ENCODE measurements around the gene TFE3.
"Not testable (repeated sequence)": the region's sequence is repeated elsewhere in the genome, so short reads cannot be mapped to it uniquely, and the experiment has no call there.

Gene TFE3

DNA sequence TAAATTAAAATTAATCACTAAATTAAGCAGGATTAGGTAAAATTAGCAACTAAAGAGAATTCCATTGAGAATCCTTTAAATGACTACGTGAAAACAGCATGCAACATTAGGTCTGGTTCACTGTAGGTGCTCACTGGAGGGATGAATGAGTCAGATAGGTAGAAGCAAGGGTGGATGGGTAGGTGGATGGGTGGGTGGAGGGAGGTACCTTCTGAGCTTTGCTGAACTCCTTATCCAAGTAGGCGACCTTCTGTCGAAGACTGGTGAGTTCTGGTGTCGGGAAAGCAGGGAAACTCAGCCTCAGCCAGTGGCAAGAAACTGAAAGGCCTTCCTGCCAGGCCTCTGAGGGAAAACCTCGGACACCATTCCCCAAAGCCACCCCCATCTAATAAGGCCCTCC lies 44.1 kb downstream of the TFE3 start:
- no peak for DNase-seq

- DNase-seq, result no peak
Observed at GRCh38 chrX:48998391-48998790, 44.8 kb downstream of the TFE3 start.

- DNase-seq, result no peak
Observed at GRCh38 chrX:48997865-48998264, 45.3 kb downstream of the TFE3 start.

- DNase-seq, result no peak
Observed at GRCh38 chrX:48997455-48997854, 45.7 kb downstream of the TFE3 start.

DNA sequence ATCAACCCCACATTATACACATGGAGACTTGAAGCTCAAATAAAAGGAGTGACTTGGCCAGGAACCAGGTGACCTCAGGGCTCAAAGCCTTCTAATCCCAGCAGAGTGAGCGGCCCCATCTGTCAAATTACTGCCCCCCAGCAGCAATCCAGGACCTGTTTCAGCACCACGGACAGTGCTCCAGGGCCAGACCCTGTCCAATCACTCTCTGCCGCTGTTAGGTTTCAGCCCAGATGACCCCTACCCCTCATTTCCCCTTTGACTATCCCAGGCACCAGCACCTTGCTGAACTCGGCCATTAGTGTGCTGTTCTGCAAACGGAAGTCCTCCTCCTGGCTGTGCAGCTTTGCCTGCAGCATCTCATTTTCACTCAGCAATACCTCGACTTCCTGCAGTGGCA lies 46.2 kb downstream of the TFE3 start:
- DNase-seq, result no peak

- DNase-seq, result no peak
Observed at GRCh38 chrX:48992341-48992740, 50.8 kb downstream of the TFE3 start.

- no peak for DNase-seq
Observed at GRCh38 chrX:48989483-48989882, 53.7 kb downstream of the TFE3 start.

DNA sequence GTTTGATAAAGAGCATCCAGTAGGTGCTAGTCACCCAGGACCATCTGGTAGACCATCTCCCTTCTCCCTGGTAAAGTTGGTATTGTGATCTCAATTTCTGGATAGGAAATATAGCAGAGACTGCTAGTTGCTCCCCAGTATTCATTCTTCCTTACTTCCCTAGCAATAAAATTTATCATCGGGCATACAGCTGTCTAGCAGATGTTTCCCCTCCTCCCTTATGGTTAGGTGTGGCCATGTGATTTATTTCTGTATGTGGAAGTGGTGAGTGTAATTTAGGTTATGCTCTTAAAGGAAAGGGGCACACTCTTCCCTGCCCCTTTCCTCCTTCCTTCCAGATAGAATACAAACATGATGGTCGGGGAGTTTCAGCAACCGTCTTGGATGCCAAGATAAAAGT lies 59.3 kb downstream of the TFE3 start:
- no peak for DNase-seq

DNA sequence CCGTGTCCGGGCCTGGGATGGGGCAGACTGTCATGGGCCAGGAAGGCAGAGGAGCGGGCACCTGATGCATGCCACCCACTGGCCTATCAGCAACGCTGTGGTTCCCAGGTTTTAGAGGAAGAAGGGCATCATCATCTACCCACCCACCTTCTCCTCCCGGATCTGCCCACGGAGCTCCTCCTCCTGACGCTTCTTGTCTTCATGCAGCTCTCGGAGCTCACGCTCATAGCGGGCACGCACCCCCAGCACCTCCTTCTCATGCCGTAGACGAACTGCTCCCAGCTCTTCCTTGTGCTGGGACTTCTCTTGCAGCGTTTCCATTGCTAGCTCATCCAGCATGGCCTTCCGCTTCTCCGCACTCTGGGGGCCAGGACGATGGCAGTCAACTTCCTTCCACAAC lies 60.1 kb downstream of the TFE3 start:
- DNase-seq, result no peak

DNA sequence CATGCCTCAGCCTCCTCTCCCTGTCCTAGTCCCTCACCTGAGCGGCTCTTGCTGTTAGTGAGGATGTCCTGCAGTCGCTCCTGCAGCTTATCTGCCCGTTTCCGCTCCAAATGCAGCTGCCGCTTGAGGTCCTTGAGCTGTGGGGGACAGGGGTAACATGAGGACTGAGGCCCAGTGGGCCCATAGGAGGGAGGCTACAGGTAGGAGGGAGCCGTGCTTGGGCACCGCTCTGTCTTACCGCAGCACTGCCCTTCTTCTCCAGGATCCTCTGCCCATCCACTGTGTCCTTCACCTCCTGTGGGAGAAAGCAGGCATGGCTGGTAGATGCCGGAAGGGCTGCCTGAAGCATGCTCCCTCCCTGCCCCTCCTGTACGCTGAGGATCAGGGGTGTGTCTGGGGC lies 62.0 kb downstream of the TFE3 start:
- DNase-seq, result no peak

DNA sequence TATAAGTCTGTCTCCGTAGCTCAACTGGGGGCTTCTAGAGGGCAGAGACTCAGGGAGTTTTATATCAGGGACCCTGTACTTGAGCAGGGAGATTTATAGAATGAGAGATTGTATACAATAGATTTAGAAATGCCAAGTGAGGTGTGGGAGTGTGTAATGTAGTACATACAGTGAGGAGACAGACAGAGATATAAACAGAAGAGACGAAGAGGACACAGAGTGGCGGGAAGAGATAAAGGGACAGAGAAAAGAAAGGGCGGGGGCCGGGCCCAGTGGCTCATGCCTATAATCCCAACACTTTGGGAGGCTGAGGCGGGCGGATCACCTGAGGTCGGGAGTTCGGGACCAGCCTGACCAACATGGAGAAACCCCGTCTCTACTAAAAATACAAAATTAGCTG lies 62.8 kb downstream of the TFE3 start:
- not testable (repeated sequence) for DNase-seq

All from fibroblast of skin of scalp (primary cell).